ENCODE measurements around the gene DRD1.

DNA sequence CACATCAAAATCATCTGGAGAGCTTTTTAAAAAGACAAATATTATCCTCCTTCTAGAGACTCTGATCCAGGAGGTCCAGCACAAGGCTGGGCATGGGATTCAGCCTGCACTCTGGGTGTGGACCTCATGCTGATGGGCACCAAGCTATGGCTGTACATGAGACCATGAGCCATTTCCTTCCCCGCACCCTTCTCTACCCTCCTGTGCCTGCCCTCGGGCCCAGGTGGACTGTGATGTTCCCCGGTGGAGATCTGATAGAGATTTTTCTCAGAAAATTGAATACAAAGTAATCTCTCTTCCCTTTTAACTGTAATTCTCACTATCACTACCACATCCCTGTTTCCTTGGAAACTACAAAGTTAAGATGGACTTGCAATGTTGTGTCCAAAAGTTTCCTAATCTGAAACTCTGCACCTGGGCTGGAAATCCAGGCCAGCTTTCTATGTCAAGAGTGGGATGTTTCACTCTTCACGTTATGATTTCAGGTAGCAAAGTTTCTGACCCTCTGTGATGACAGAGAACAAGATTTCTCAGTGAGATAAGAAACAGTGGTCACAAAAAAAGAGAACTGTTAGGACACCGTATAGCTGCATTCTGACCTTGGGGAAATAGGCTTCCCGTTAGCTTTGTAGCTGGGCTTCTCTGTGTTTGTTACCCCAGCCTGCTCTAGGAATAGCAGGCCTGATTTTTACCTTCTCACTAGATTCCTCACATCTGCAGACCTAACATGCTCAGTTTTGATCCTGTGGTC is 45.9 kb upstream of the DRD1 start:
- TF ChIP-seq, protein P1, sequence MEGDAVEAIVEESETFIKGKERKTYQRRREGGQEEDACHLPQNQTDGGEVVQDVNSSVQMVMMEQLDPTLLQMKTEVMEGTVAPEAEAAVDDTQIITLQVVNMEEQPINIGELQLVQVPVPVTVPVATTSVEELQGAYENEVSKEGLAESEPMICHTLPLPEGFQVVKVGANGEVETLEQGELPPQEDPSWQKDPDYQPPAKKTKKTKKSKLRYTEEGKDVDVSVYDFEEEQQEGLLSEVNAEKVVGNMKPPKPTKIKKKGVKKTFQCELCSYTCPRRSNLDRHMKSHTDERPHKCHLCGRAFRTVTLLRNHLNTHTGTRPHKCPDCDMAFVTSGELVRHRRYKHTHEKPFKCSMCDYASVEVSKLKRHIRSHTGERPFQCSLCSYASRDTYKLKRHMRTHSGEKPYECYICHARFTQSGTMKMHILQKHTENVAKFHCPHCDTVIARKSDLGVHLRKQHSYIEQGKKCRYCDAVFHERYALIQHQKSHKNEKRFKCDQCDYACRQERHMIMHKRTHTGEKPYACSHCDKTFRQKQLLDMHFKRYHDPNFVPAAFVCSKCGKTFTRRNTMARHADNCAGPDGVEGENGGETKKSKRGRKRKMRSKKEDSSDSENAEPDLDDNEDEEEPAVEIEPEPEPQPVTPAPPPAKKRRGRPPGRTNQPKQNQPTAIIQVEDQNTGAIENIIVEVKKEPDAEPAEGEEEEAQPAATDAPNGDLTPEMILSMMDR (IDR thresholded peaks at IDR 0.05), result no peak
- TF ChIP-seq POLR2A (IDR thresholded peaks at IDR 0.05) (no peak), POLR2AphosphoS5 (IDR thresholded peaks at IDR 0.05) (no peak)

Data from gastroesophageal sphincter (tissue), 3 donors.